Astrocyte (in vitro differentiated cells and primary cell): ENCODE data around the gene SREBF1. TPM values are rescaled to one million over a fixed set of nuclear protein-coding genes. Genes with fewer than 3 reads are reported as not detected.

Source experiments
- DNase-seq: peaks from one replicate; pipeline ENCODE4 v3.0.0-alpha.2; 2010; ENCODE audit warnings: low read depth
- FAIRE-seq: peaks from 2 replicates; lab custom pipeline; 2011; peaks lifted over from hg19 to GRCh38; lab: Jason Lieb, UNC
- H2AFZ ChIP-seq: 2 replicates; pipeline ENCODE4 v1.6.0; 2012; ENCODE audit warnings: low read depth, low read length, inconsistent platforms
- H3K27ac ChIP-seq: 2 replicates; pipeline ENCODE4 v1.5.1; 2011; ENCODE audit warnings: low read depth, low read length, inconsistent platforms
- H3K27me3 ChIP-seq: 2 replicates; pipeline ENCODE4 v1.6.0; 2011; ENCODE audit warnings: low read length, inconsistent platforms; ENCODE audit not compliant: insufficient read depth
- H3K36me3 ChIP-seq: 2 replicates; pipeline ENCODE4 v1.5.1; 2011; ENCODE audit warnings: low read length, inconsistent platforms; ENCODE audit not compliant: insufficient read depth
- H3K4me1 ChIP-seq: 2 replicates; pipeline ENCODE4 v1.5.1; 2011; ENCODE audit warnings: low read length, inconsistent platforms; ENCODE audit not compliant: insufficient read depth
- H3K4me2 ChIP-seq: 2 replicates; pipeline ENCODE4 v1.6.0; 2012; ENCODE audit warnings: low read length, inconsistent platforms
- H3K4me3 ChIP-seq: 2 replicates; pipeline ENCODE4 v1.5.1; 2011; ENCODE audit warnings: low read depth, mild to moderate bottlenecking, low read length, inconsistent platforms; ENCODE audit not compliant: insufficient read depth
- H3K79me2 ChIP-seq: 2 replicates; pipeline ENCODE4 v1.6.0; 2012; ENCODE audit warnings: mild to moderate bottlenecking, low read length, inconsistent platforms; ENCODE audit not compliant: insufficient read depth
- H3K9ac ChIP-seq: 2 replicates; pipeline ENCODE4 v1.6.0; 2012; ENCODE audit warnings: mild to moderate bottlenecking, low read length, inconsistent platforms
- H3K9me3 ChIP-seq: 2 replicates; pipeline ENCODE4 v1.5.1; 2012; ENCODE audit warnings: low read depth, mild to moderate bottlenecking, low read length, inconsistent platforms; ENCODE audit not compliant: insufficient read depth
- H4K20me1 ChIP-seq: 2 replicates; pipeline ENCODE4 v1.6.0; 2012; ENCODE audit warnings: low read length, inconsistent platforms; ENCODE audit not compliant: insufficient read depth
- H3K27ac Mint-ChIP-seq: one replicate; pipeline ENCODE4 v1.8.0; 2021; ENCODE audit warnings: mild to moderate bottlenecking, mixed read lengths; ENCODE audit not compliant: unreplicated experiment
- H3K27me3 Mint-ChIP-seq: one replicate; pipeline ENCODE4 v1.8.0; 2021; ENCODE audit warnings: low read depth, mixed read lengths; ENCODE audit not compliant: unreplicated experiment
- H3K36me3 Mint-ChIP-seq: one replicate; pipeline ENCODE4 v1.8.0; 2021; ENCODE audit warnings: low read depth, mixed read lengths; ENCODE audit not compliant: unreplicated experiment
- H3K4me1 Mint-ChIP-seq: one replicate; pipeline ENCODE4 v1.8.0; 2021; ENCODE audit warnings: low read depth, mixed read lengths; ENCODE audit not compliant: unreplicated experiment
- H3K4me3 Mint-ChIP-seq: one replicate; pipeline ENCODE4 v1.8.0; 2021; ENCODE audit warnings: mild to moderate bottlenecking, moderate library complexity, mixed read lengths; ENCODE audit not compliant: unreplicated experiment
- H3K9me3 Mint-ChIP-seq: one replicate; pipeline ENCODE4 v1.8.0; 2021; ENCODE audit warnings: mild to moderate bottlenecking, mixed read lengths; ENCODE audit not compliant: unreplicated experiment
- CTCF ChIP-seq: IDR thresholded peaks from 2 replicates; pipeline ENCODE4 v1.5.1; 2011; ENCODE audit warnings: low read depth, mild to moderate bottlenecking, inconsistent platforms, low read length, moderate library complexity; ENCODE audit not compliant: insufficient read depth
- EZH2 ChIP-seq: IDR thresholded peaks from 2 replicates; pipeline ENCODE4 v1.6.1; 2012; ENCODE audit warnings: mild to moderate bottlenecking, low read length, inconsistent platforms; ENCODE audit not compliant: insufficient read depth
- total RNA-seq: library from RNA; stranded (reverse); gene quantifications from 2 replicates; pipeline ENCODE4 v1.2.1, GENCODE V29; 2021

SREBF1 gene
- total RNA-seq, 1 donor from 2014 or later = 65.6 TPM

GRCh38 chr17:17810084-17810894 is 26.5 kb downstream of the SREBF1 start:
- Histone ChIP-seq H2AFZ (no peak overlapping the region), H3K27me3 (no peaks in the 10 kb centered on the region), H3K79me2 (no peaks in the 10 kb centered on the region), H3K36me3 (peaks cover 9% of the 10 kb centered on the region), H3K9ac (peak overlapping the region; percentile 2), H3K9me3 (no peaks in the 10 kb centered on the region), H4K20me1 (peaks cover 70% of the 10 kb centered on the region), H3K4me1 (peaks cover 14% of the 10 kb centered on the region), H3K4me3 (no peak overlapping the region), H3K27ac (no peak overlapping the region), H3K4me2 (peak overlapping the region; percentile 23)
- no peaks in the 10 kb centered on the region for H3K9me3 Mint-ChIP-seq
- no peak for TF ChIP-seq EZH2
- no peak for TF ChIP-seq CTCF
- H3K4me3 Mint-ChIP-seq = peak overlapping the region; percentile 40
- H3K36me3 Mint-ChIP-seq = peaks cover 9% of the 10 kb centered on the region
- H3K27me3 Mint-ChIP-seq = no peaks in the 10 kb centered on the region
- no peak for DNase-seq
- peaks cover 23% of the 10 kb centered on the region for H3K4me1 Mint-ChIP-seq
- FAIRE-seq = no peak
- H3K27ac Mint-ChIP-seq = peak overlapping the region; percentile 89

- peaks cover 13% of the 10 kb centered on the region for H3K36me3 Mint-ChIP-seq
- no peaks in the 10 kb centered on the region for H3K27me3 ChIP-seq
- H4K20me1 ChIP-seq = peaks cover 66% of the 10 kb centered on the region
- H3K79me2 ChIP-seq = no peaks in the 10 kb centered on the region
- H3K4me1 Mint-ChIP-seq = peaks cover 23% of the 10 kb centered on the region
- no peak overlapping the region for H3K27ac ChIP-seq
- H3K27me3 Mint-ChIP-seq = no peaks in the 10 kb centered on the region
- H3K4me1 ChIP-seq = peaks cover 14% of the 10 kb centered on the region
- H3K4me3 Mint-ChIP-seq = no peak overlapping the region
- FAIRE-seq (no peak), DNase-seq (no peak)
- H2AFZ ChIP-seq = no peak overlapping the region
- no peak overlapping the region for H3K9ac ChIP-seq
- peaks cover 11% of the 10 kb centered on the region for H3K36me3 ChIP-seq
- H3K4me2 ChIP-seq = peak overlapping the region; percentile 23
- no peaks in the 10 kb centered on the region for H3K9me3 ChIP-seq
- no peak for TF ChIP-seq EZH2
- TF ChIP-seq CTCF = no peak
- no peak overlapping the region for H3K27ac Mint-ChIP-seq
- no peaks in the 10 kb centered on the region for H3K9me3 Mint-ChIP-seq
- H3K4me3 ChIP-seq = no peak overlapping the region
Measured at GRCh38 chr17:17809531-17810083, 27.2 kb downstream of the SREBF1 start.
